NCI-H1105 (cell line): ENCODE data around the gene ODC1.
"Not testable (repeated sequence)": the region's sequence is repeated elsewhere in the genome, so short reads cannot be mapped to it uniquely, and the experiment has no call there.

Experiments
- DNase-seq: peaks from one replicate; lab custom pipeline; 2025; lab: John Stamatoyannopoulos, UW

Gene ODC1

GRCh38 chr2:10452956-10453904 lies 5.1 kb upstream of the ODC1 start:
- no peak for DNase-seq

DNA sequence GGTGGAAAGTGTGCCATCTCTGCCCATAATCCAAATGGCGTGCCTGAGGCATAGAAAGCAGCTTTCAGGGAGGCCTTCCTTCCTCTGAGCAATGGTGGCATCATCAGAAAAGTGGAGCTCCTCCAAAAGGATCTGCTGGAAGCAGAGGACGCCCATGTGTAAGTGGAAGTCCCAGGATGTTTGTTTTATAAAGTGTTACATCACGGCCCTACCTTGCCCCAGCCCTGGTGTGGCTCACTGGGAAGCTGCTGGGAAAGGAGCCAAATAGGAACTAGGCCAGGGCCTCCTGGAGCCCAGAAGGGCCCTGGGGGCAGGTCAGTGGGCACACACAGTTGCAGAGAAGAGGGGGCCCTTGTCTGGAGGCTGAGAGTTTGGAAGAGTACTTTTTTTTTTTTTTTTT lies 4.2 kb upstream of the ODC1 start:
- DNase-seq, result no peak

DNA sequence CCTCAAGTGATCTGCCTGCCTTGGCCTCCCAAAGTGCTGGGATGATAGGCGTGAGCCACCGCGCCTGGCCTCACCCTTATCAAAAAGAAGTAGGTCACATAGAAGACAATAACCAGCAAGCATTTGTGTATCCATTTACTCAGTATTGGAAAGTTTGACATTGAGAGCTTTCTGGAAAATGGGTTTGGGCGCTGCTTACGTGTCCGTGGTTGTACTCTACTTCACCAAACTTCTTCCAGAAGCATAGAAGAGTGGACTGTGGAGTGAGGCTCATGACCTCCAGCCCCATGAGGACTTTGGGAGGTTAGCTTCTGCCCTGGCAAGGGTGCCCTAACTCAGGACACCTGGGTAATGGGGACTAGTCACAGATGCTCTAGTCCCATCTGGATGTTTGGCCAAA lies 3.7 kb upstream of the ODC1 start:
- no peak for DNase-seq

DNA sequence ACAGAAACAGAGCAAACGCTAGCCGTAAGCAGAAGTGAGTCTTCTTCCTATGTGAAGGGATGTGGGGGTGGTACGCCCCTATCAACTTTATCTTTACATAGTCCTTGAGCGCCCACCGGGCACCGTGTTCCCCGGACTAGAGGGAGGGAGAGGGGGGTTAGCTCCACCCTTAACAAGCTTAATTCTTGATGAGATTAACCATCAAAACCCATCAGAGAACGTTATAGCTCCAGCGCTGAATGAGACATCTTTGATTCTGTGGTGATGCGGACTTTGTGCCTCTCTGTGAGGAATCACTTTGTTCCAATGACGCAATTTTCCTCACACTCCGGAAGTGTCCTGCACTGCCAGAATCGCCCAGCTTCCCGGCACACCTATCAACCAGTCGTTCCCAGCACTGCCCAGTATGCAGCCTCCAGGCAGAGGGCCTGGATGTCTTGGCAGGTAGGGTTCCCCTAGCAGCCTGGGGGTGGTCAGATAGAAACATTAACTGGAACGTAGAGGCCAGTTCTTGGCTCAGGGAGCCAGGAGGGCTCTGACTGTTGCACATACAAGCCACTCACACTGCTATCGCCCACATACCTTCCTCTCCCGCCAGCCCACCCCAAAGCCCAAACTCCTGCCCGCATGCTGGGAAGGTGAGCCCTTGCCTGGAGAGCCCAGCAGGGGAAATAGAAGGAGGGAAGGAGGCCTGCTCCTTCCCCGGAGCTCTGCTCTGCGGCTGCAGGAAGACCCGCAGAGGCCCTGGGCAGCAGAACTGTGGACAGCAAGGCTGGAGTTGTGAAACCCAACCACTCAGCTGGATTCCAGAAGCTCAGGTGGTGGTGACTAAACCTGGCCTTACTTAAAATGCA lies 1.9 kb upstream of the ODC1 start:
- DNase-seq, result no peak

DNA sequence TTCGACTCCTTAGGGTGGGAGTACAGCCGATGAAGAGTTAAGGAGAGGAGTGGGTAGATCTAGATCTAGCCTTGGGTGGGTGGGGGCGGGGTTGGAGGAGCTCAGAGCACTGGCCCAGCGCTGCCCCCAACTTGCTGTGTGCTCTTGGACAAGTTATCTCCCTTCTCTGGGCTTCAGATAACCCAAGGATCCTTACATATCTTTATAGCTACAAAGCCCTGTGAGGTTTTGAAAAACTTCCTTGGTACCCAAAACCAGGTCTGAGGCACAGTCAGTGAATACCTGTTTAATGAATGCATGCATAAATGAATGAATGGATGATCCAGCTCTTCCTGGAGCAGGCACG lies 1.3 kb upstream of the ODC1 start:
- DNase-seq, result no peak

DNA sequence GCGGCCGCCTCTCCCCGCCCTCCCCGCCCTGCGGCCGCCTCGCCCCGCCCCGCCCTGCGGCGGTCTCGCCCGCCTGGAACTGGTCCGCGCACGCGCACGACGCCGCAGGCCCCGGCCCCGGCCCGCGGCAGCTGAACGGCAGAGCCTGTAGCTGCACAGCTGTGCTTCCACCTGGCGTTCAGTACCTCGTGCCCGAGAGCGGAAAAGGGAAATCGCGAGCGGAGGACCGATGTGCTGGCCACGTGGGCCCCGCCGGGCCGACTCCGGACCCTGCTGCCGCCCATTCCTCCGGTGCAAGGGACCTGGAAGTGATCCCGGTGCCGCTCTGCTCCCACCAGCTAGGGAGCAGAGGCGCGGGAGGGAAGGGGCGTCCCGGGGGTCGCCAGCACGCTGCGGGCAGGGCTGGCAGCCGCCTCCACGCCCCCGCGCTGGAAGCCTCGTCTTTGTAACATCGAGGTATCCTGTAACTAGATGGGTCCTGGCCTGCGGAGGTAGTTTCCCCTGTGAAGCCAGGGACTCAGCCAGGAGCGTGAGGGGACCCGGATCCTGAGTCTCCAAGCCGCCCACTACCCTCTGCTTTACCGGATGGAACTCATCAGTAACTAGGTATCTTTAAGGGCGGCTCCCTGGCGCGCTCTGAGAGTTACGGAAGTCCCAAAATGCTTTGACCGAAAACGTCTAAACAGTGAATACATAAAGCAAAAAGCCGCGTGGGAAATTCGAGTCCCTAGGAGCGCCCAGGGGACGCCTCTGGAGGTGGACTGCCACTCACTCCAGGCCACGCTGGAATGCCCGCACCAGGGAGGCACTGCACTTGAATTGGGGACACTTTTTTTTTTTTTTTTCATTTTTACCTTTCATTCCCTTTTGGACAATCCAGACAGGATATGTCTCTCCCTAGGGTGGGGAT lies 704 bp upstream of the ODC1 start:
- DNase-seq, result peak; percentile 94

GRCh38 chr2:10447300-10447894 lies 730 bp downstream of the ODC1 start:
- DNase-seq, result no peak

DNA sequence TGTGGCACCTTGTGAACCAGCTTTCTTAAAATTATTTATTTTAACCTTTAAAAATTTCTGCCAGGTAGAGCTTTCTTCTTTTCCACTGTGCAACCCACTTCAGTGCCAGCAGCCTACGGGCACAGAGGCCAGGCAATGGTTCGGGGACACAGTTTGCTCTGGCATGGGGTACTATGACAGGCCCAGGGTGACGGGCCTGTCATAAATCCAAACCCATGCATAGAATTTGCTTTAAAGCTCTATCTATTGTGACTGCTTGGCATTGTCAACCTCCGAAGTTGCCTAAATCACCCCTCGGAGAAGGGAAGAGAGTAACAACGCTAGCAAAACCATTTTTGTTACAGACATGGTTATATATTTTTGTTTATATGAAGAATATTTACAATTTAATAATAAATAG lies 1.5 kb downstream of the ODC1 start:
- no peak for DNase-seq

GRCh38 chr2:10444463-10444862 lies 3.7 kb downstream of the ODC1 start:
- DNase-seq, result no peak

DNA sequence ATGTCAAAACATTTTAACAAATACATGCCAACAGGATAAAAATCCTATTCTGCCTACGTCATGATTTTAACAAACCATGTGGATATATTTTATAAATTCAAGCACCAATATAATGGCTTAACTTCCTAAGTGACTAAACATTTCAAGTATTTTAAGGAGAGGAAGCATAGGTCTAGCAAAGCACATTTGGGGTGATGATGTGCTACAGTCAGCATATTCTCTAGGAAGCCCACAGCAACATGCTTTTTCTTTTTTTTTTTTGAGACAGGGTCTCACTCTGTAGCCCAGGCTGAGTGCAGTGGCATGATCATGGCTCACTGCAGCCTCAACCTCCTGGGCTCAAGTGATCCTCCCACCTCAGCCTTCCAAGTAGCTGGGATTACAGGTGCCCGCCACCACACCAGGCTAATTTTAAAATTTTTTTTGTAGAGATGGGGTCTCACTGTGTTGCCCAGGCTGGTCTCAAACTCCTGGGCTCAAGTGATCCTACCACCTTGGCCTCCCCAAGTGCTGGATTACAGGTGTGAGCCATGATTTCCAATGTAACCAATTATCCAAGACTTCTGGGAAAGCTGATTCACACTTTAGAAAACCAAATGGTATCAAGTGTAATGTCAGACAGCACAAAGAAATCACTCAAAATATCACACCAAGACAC lies 5.5 kb downstream of the ODC1 start:
- DNase-seq, result not testable (repeated sequence)

DNA sequence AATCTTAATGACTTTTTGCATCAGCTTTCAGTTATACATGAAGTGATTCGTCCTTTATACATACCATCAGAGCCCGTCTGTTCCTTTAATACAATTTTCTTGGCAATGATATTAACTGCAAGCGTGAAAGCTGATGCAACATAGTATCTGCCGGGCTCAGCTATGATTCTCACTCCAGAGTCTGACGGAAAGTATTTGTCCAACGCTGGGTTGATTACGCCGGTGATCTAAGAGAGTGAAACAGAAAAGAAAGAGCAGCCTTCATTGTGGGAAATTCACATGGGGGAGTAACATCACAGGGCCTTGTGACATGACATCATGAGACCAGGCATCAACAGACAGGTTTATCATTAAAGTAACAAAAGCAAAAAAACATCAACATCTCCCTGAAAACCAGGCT lies 6.2 kb downstream of the ODC1 start:
- DNase-seq, result no peak

- DNase-seq, result no peak
These were observed 7.4 kb downstream of the ODC1 start for GRCh38 chr2:10440736-10441135.

DNA sequence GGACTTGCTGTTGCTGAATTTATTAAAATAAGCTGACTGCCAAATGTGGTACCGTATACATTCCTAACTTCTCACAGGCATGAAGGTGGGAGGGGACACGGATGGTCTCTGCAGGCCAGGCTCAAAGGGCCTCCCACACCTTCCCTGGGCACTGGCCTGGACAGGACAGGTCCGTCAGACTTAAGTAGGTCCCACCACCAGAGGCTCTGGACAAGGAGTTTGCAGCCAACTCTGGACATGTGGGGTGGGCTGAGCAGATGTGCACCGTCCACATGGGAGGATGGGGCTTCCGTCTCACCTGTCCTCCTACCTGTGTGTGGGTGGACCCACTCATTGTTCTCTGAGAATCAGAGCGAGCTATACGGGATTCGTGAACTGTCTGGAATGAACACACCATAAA lies 8.2 kb downstream of the ODC1 start:
- no peak for DNase-seq

GRCh38 chr2:10439185-10439879 lies 8.8 kb downstream of the ODC1 start:
- no peak for DNase-seq

GRCh38 chr2:10438688-10439087 lies 9.4 kb downstream of the ODC1 start:
- DNase-seq, result no peak

DNA sequence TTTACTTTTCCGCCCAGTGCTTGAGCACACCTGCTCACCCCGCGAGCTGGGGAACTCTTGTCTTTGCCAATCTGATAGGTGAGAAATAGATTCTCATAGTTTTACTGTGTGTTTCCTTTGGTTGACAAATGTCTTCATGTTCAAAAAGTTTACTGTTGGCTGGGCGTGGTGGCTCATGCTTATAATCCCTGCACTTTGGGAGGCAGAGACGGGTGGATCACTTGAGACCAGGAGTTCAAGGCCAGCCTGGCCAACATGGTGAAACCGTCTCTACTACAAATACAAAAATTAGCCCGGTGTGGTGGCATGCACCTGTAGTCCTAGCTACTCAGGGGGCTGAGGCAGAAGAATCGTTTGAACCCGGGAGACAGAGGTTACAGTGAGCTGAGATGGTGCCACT lies 10.3 kb downstream of the ODC1 start:
- no peak for DNase-seq

- no peak for DNase-seq
These were observed 11.5 kb downstream of the ODC1 start for GRCh38 chr2:10436583-10437110.

GRCh38 chr2:10435820-10436204 lies 12.3 kb downstream of the ODC1 start:
- DNase-seq, result no peak

DNA sequence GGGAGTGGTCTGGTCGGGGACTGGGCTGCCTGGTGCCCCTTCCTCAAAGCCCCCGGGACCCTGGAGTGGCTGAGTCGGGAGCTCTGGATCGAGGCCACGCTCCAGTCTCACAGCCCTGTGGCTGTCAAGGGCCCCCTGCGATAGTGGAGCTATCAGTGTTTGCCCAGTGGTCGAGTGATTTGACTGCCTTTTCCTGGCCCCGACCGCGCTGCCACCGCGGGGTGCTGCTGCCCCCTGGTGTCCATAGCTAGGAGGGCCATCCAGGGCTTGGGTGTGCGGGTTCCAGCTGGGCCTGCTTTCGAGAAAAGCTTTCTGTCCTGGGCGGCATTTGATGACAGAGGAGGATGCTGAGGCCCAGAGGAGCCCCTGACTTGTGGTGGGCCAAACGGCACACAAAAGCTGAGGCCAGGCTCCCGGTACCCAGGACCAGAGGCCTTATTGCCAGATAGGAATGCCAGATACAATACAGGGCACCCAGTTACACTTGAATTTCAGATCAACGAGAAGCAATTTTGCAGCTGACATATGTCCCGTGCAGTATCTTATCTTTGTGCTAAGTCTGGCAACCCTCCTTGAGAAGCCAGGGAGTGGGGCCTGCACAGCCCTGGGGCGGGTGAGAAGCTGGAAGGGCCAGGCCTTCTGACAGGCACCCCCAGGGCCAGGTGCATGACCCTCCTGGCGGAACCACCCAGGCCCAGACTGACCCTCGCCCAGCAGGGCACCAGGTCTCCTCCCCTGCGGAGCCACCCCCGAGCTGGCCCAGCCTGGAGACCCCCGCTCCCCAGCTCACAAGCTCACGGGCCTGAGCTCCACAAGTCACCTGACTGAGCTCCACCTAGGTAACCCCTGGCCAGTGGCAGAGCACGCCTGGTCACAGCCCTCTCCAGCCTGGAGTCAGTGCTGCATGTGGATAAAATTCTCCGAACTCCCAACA lies 13.0 kb downstream of the ODC1 start:
- peak; percentile 60 for DNase-seq
